ENCODE results near the gene MAP1LC3B2.

MAP1LC3B2 gene

DNA sequence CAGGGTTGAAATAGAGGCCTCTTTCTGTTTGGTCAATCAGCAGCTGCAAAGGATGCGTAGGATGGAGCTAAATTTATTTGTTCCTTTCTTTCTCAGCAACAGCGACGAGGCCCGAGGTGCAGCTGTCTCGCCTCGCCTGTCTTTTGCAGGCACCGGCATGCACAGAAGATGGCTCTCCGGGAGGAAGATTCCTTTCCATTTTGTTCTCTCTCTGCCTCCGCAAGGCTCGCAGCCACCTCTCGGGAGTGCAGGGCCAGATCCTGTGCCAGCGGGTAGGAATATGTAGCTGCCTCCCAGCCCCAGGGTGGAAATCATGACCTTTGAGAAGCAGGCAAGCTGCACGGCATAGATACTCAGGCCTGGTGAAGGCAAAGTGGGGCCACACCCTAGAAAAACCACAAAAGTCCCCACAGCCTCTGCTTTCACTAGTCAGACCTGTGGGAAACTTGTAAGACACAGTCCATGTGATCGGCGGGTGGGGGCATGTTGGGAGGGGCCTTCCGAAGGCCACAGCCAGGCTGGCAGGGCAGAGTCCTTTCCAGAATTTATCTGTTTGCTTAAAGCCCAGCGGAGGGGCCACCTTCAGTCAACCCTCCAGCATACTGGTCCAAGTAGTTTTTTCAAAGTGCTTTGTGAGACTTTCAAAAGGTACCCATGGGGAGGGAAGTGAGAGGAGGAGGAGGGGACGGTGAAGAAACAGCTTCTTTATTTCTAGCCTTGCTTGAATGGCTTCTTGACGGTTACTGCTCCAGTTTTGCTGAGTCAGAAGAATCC, at the start of gene MAP1LC3B2:
Gene MAP1LC3B2 (plus strand): TSS at position 220 of the 774 bp plus-strand sequence. CDS start 16,562 bp downstream, outside the sequence.
- DNase-seq (ENCODE audit: low read depth in 2 of 2, low spot score in 1 of 2), result peak; percentile 40 to 44

DNA sequence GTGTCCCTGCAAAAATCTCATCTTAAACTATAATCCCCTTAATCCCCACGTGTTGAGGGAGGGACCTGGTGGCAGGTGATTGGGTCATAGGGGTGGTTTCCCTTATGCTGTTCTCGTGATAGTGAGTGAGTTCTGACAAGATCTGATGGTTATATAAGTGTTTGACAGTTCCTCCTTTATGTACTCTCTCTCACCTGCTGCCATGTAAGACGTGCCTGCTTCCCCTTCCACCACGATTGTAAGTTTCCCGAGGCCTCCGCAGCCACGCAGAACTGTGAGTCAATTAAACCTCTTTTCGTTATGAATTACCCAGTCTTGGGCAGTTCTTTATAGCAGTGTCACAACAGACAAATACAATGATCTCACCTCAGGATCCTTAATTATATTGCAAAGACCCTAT, 45.2 kb upstream of the MAP1LC3B2 start:
- DNase-seq (ENCODE audit: low read depth in 2 of 2, low spot score in 1 of 2), result no peak

DNA sequence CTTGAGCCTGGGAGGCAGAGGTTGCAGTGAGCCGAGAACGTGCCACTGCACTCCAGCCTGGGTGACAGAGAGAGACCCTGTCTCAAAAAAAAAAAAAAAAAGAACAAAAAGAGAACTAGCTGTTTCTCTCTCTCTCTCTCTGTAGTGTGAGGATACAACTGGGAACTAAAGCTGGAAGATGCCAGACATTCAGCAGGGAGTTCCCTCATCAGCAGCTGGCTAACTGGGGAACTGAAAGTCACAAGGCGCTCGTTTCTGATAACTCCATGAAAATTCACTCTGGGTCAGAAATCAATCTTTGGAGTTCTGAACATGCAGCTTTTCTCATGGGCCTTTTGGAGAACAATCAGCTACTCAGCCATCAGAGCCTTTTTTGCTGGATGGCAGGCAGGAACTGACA, 43.5 kb upstream of the MAP1LC3B2 start:
- no peak for DNase-seq (ENCODE audit: low read depth in 2 of 2, low spot score in 1 of 2)

DNA sequence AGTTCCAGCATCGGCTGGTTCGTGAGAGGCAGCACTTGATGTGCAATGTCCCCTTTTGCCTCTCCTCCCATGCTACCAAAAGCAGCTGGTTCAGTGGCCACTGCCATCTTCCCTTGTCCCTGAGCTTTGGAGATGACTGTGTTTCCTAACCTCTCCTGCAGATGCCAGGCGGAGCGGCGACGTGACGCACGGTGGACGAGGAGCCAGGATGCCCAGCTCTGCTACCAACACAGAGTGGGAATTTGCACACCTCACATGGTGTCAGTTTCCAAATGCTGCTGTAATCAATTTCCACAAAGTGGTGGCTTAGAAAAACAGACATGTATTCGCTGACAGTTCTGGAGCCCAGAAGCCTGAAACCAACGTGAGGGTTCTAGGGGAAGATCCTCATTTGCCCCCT, 42.5 kb upstream of the MAP1LC3B2 start:
- no peak for DNase-seq (ENCODE audit: low read depth in 2 of 2, low spot score in 1 of 2)

DNA sequence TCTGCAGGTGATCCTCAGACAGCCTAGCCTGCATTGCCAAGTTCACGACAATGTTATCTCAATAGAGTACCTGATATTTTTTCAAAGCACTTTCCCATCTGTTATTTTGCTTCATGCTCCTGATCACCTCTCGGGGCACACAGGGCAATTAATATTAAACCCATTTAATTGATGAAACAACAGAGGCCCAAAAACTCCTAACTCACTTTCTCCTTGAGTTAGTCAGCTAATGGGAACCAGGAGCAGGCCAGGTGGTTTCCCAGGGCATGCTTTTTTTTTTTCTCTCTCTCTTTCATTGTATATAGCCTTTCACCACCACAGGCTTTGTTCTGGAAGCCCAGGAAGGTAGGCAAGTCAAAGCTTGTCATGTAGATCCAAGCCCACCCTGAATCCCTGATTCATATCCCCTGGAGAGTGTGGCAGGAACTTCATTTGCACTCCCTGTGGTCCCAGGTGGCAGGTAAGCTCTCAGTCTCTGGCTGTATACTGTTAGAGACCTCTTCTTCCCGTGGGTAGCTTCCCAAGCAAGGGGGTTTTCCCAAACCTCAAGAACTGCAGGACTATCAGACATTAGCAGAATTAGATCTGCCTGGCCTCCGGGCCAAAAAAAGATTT, 41.6 kb upstream of the MAP1LC3B2 start:
- no peak for DNase-seq (ENCODE audit: low read depth in 2 of 2, low spot score in 1 of 2)

DNA sequence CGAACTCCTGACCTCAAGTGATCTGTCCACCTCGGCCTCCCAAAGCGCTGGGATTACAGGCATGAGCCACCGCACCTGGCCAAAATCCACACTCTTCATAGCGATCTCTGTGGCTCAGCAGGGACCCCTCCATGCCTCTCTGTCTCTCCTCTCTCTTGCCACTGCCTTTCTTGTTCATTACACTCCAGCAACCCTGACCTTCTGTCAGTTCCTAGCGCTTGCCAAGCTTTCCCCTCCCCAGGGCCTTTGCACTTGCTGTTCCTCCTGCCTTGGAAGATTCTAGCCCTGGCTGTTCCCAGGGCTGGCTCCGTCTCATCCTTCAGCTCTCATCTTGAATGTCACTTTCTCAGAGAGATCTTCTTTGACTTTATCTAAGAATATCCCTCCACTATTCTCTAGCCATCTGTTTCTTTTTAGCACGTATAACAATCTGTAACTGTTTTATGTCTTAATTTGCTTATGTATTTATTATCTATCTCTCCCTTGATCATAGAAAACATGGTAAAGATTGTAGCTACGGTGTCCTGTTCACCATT, 38.9 kb upstream of the MAP1LC3B2 start:
- no peak for DNase-seq (ENCODE audit: low read depth in 2 of 2, low spot score in 1 of 2)

DNA sequence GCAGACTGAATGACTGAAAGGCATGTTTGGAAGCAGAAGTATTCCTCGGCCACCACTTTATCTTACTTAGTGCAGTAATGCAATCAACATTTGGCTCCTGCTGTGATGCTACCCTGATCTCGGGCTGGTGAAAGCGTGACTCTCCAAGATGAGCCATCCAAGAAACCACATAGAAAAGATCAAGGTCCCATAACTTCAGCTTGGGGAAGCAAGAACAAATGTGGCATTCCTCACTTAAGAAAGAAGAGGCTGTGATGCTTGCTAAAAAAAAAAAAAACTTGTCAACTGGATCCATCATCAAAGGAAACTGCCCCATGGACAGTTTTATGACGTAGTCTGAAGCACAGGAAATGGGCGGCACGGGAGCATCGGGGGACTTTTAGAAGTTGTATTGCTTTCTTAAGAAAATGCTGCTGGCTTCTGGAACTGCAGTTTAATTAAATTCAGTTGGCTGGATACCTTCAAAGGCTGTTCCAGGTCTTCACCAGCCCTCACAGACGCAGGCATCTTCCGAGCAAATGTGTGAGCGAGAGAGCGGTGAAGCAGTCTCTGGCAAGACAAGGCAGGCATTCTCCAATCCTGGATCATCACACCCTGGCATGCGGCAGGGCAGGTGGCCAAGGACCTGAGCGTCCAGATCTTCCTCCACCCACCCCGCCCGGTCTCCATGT, 38.2 kb upstream of the MAP1LC3B2 start:
- no peak for DNase-seq (ENCODE audit: low read depth in 2 of 2, low spot score in 1 of 2)

DNA sequence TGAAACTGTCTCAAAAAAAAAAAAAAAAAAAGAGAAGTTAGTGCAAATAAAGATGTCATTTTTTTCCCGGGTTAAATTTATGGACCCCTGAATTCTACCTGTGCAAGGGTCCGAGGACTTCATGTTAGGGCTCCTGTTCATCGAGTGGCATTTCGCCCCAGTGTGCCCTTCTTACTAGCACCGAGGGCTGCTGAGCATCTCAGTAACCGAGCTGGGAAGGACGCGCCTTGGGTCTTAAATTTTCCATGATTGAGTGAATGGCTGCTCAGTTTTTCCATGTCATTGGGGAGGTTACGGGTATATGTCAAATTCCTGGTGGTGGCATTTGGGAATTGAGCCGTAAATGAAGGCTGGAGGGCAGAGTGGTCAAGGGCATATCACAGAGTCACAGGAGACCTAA, 34.9 kb upstream of the MAP1LC3B2 start:
- no peak for DNase-seq (ENCODE audit: low read depth in 2 of 2, low spot score in 1 of 2)

DNA sequence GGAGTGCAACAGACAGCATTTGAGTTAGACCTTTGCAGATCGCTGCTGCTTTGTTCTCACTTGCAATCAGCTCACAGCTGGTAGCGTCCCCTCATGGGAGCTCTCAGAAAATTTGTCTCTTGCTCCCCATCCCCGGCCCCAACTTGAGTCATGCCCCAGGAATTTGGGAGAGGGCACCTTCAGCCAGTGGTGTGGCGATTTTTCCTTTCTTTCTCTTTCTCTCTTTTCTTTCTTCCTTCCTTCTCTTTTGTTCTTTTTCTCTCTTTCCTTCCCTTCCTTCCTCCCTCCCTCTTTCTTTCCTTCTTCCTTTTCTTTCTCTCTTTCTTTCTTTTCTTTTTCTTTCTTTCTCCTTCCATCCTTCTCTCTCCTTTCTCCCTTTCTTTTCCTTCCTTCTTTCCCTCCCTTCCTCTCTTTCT, 34.2 kb upstream of the MAP1LC3B2 start:
- no peak for DNase-seq (ENCODE audit: low read depth in 2 of 2, low spot score in 1 of 2)

DNA sequence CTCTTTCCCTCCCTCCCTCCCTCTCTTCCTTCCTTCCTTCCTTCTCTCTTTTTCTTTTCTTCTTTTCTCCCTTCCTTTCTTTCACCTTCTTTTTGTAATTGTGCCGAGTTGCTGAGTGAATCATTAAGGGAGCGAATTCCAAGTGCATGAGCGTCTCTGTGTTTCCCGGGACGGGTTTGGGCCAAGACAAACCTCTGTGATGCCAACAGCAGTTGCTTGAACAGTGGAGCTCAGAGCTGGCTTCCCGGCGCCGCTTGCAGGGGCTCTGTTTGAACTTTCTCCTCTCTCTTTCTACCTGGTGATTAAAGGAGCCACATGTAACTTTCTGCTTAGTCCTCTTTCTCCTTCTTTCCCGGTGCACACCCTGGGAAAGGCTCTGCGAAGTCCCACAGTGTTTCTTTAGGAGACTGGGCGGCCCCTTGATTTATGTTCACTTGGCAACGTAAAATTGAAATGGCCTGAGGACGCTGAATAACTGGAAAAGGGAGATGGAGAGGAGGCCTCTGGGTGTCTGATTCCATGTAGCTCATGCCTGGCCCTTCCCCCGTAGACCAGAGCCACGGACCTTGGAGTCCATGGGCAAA, 33.7 kb upstream of the MAP1LC3B2 start:
- DNase-seq (ENCODE audit: low read depth in 2 of 2, low spot score in 1 of 2), result no peak

DNA sequence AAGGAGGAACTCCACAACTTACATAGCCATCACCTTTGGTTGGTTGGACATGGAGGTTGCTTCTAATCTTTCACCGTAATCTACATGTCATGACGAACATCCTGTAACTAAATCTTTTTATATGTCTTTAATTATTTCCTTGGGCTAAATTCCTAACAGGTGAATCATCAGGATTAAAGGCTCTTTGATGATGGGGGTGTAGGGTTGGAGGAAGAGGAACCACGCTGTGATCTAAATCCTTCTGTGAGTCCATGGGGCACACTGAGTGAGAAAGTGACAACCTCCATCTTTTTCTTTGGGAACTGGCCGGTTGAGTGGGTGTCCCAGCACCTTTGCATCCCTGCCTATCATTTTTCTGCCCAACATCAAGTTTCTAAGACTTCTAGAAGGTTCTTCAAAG, 31.1 kb upstream of the MAP1LC3B2 start:
- no peak for DNase-seq (ENCODE audit: low read depth in 2 of 2, low spot score in 1 of 2)

DNA sequence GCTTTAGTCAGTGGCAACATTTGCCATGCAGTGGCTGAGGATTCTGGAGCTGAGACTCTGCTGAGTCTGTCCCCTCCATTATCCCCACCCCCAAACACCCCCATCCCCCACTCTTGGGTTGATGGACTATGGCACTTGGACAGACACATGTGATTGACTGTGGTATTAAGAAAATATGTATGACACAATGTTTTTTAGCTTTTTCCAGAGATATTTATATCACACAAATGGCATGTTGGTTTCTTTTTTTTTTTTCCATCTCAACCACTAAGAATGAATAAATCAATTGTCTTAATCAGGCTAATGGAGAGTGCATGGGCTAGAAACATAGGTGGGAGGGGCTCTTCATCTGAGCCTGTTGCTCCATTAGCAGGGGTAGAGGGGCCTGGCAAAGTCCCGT, 30.7 kb upstream of the MAP1LC3B2 start:
- no peak for DNase-seq (ENCODE audit: low read depth in 2 of 2, low spot score in 1 of 2)

DNA sequence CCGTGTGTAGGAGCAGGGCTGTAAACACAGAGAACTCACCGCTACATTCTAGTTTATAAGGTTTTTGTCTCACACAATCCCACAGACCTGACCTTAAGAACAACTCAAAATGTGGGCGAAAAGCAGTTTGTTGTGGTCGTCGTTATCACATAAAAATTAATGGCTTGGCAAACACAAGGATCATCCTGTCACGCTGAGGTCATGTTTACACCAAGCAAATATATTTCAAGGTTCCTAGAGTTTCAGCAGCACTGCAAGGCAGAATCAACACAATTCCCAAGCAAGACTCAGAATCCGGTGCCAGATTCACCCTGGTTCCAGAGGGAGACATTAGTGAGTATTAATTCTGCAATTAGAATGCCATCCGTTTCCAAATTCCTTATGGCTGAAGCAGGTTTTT, 30.1 kb upstream of the MAP1LC3B2 start:
- no peak for DNase-seq (ENCODE audit: low read depth in 2 of 2, low spot score in 1 of 2)

DNA sequence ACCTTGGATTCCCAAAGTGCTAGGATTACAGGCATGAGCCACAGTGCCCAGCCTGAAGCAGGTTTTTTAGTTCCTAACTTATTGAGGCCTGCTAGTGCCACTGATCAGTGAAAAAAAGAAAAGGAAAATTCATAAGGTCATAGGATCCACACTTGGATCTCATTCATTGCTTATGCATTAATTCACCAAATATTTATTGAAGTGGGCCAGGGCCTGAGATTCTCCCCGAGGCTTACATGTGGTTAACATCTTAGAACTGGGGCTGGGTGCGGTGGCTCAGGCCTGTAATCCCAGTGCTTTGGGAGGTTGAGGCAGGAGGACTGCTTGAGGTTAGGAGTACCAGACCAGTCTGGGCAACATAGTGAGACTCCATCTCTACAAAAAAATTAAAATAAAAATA, 29.5 kb upstream of the MAP1LC3B2 start:
- DNase-seq (ENCODE audit: low read depth in 2 of 2, low spot score in 1 of 2), result no peak

DNA sequence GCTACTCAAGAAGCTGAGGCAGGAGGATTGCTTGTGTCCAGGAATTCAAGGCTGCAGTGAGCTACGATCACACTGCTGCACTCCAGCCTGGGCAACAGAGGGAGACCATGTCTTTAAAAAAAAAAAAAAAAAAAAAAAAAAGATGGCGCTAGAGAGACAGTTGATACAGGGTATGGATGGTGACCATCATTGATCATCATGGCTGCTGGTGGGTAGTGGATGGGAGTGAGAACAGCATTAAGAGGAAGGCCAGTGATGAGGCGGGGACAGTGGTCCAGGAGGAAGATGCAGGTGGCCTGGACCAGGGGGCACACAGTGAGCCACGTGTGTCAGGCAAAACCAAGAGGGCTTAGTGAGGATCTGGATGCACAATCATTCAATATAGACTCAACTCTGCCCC, 26.8 kb upstream of the MAP1LC3B2 start:
- DNase-seq (ENCODE audit: low read depth in 2 of 2, low spot score in 1 of 2), result no peak

DNA sequence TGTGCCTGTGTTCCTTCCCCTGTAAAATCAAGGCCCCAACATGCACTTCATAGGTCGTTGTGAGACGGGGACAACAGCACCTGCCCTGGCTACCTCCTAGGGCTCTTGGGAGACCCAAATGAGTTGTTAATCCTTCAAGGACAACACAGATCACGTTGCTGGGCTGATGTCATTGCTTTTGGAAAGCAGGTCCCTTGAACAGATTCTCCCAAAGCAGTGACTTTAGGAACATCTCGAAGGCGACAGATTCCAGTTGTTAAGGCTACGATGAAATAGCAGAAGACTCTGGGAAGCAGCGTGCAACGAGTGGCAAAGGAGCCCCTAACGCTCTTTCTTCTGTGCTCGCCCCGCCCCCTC, 26.2 kb upstream of the MAP1LC3B2 start:
- DNase-seq (ENCODE audit: low read depth in 2 of 2, low spot score in 1 of 2), result no peak

DNA sequence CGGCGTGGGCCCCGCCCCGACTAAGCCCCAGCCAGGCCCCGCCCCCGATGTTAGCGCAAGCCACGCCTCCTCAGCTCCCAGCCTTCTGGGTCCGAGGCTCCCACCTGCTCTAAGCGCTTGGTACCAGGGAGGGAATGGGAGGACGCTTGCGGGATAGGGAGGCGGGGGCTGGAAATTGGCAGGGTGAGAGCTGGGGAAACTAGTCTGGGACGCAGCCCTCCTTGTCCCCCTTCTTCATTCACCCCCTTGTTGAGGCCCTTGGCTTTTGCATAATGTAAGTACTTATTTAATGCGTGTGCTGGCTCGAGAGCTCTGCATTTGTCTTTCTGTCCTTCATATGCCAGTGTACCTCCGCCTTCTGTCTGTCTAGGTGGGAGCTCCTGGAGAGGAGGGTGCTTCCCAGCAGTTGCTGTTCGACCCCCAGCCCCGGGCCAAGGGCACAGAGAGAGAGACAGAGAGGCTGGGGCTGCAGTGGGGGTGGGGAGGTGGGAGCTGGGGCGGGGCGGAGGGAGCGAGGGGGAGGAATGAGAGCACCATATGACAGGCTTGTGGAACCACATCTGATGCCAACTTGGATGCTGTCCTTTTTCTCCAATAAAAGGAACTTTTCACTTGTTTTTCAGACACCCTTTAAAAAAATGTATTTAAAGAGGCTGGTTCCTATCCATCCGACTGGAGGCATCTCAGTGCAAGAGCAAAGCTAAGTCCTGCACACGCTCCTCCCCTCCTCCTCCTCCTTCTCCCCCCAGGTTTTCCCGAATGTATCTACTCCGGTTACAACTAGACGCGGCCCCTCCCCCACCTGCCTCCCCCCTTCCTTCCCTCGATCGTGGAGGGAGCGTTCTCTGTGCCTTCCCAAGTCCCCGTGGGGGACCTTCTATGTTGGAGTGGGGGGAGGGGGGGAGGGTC, 25.6 kb upstream of the MAP1LC3B2 start:
- DNase-seq (ENCODE audit: low read depth in 2 of 2, low spot score in 1 of 2), result peak; percentile 50 to 60

DNA sequence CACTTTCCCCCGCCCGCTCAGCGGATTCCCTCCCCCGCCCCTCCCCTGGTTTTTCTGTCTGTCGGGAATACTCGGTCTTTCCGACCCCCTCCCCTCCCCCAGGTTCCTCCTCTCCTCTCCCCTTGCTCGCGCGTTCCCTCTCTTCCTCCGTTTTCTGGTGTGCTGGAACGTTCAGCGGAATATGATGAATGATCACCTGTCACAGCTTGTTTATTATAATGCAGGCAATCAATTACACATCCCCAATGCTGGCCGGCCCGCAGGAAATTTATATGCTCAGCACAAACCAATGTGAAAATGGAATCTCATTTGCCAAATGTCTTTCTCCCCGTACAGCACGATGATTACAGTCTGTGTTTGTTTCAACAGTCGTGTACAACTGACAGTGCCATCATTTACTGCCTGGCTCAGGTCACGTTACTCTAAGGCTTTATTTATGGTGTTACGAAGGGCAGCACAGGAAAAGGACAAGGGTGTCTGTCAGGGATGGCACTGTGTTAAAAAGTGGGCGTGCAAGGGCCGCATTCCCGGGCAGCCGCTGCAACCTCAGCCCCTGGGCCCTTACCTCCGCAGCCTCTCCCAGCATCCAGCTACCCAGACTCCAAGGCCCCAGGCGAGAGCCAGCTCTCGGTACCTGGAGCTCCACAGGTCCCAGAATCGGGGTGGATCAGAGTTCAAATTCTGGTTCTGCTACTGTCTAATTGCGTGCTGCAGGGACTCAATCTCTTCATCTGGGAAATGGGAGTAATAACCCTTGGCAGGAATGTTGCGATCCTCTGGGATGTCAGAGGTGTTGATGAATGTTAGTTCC, 24.7 kb upstream of the MAP1LC3B2 start:
- DNase-seq (ENCODE audit: low read depth in 2 of 2, low spot score in 1 of 2), result no peak

DNA sequence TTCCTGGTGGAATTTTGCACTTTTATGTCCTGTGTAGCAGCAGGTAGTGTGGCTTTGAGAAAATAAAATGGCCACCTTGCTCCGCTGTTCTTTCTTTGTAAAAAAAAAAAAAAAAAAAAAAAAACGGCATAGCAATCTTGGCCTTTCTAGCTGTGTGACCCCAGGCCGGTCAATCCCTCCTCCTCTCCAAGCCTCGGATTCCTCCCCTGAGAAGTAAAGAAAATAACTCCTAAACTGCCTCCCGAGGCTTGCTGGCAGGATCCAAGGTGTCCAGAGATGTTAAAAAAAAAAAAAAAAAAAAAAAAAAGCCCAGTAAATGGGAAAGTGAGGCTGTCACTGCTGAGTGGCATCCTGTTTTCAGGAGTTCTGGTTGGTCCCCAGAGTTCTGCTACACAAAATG, 23.9 kb upstream of the MAP1LC3B2 start:
- DNase-seq (ENCODE audit: low read depth in 2 of 2, low spot score in 1 of 2), result no peak
